ENCODE data around the gene FAM229B.

FAM229B gene

GRCh38 chr6:112144145-112144926 lies 56.9 kb downstream of the FAM229B start:
- no peak for DNase-seq (ENCODE audit: low spot score)

GRCh38 chr6:112145080-112145573 lies 57.7 kb downstream of the FAM229B start:
- no peak for DNase-seq (ENCODE audit: low spot score)

- DNase-seq (ENCODE audit: low spot score), result no peak
These were observed 60.7 kb downstream of the FAM229B start for GRCh38 chr6:112148103-112148502.

GRCh38 chr6:112149236-112149635 lies 61.8 kb downstream of the FAM229B start:
- DNase-seq (ENCODE audit: low spot score), result no peak

- peak; percentile 12 for DNase-seq (ENCODE audit: low spot score)
These were observed 62.4 kb downstream of the FAM229B start for GRCh38 chr6:112149719-112150263.

- DNase-seq (ENCODE audit: low spot score), result no peak
These were observed 63.0 kb downstream of the FAM229B start for GRCh38 chr6:112150363-112150762.
